Parathyroid adenoma (tissue), 2 donors: ENCODE results near the gene MDGA2.

ENCODE experiments used
- H2AFZ ChIP-seq: fragments of 300-600 bp; sonication (generic); one replicate; pipeline ENCODE4 v1.7.0; 2017; ENCODE audit warnings: antibody characterized with exemption, mild to moderate bottlenecking
- H3K27ac ChIP-seq: fragments of 300-600 bp; sonication (generic); one replicate; pipeline ENCODE4 v1.7.0; 2017
- H3K27me3 ChIP-seq: fragments of 300-600 bp; sonication (generic); one replicate; pipeline ENCODE4 v1.7.0; 2017; ENCODE audit warnings: low read length; ENCODE audit not compliant: control insufficient read depth, insufficient read depth
- H3K36me3 ChIP-seq: fragments of 300-600 bp; sonication (generic); one replicate; pipeline ENCODE4 v1.7.0; 2017; ENCODE audit warnings: low read length; ENCODE audit not compliant: control insufficient read depth, insufficient read depth
- H3K4me1 ChIP-seq: fragments of 300-600 bp; sonication (generic); one replicate; pipeline ENCODE4 v1.7.0; 2017; ENCODE audit warnings: control low read depth
- H3K4me2 ChIP-seq: fragments of 300-600 bp; sonication (generic); one replicate; pipeline ENCODE4 v1.7.0; 2017; ENCODE audit warnings: low read length
- H3K4me3 ChIP-seq: fragments of 300-600 bp; sonication (generic); one replicate; pipeline ENCODE4 v1.7.0; 2017; ENCODE audit warnings: low read depth, low read length
- H3K79me2 ChIP-seq: fragments of 300-600 bp; sonication (generic); one replicate; pipeline ENCODE4 v1.7.0; 2017; ENCODE audit warnings: control low read depth
- H3K9ac ChIP-seq: fragments of 300-600 bp; sonication (generic); one replicate; pipeline ENCODE4 v1.7.0; 2017; ENCODE audit warnings: mild to moderate bottlenecking
- H3K9me3 ChIP-seq: fragments of 300-600 bp; sonication (generic); one replicate; pipeline ENCODE4 v1.7.0; 2017; ENCODE audit warnings: low read length; ENCODE audit not compliant: control insufficient read depth
- CTCF ChIP-seq: fragments of 300-600 bp; sonication (generic); IDR thresholded peaks from one replicate; pipeline ENCODE4 v1.7.0; 2017; ENCODE audit warnings: antibody characterized with exemption, mild to moderate bottlenecking
- donor health status: primary hyperparathyroidism.

The MDGA2 gene

GRCh38 chr14:47366006-47366405, 309.4 kb downstream of the MDGA2 start:
- Histone ChIP-seq H3K4me1 (no peaks in the 10 kb centered on the region), H3K9me3 (no peaks in the 10 kb centered on the region), H3K4me3 (no peak overlapping the region), H2AFZ (no peak overlapping the region), H3K27me3 (no peaks in the 10 kb centered on the region), H3K9ac (no peak overlapping the region), H3K79me2 (no peaks in the 10 kb centered on the region), H3K27ac (no peak overlapping the region), H3K36me3 (no peaks in the 10 kb centered on the region), H3K4me2 (no peak overlapping the region)
- TF ChIP-seq CTCF = no peak

GRCh38 chr14:47365233-47365632, 310.2 kb downstream of the MDGA2 start:
- Histone ChIP-seq H3K4me1 (no peaks in the 10 kb centered on the region), H3K9ac (no peak overlapping the region)

GRCh38 chr14:47353186-47353585, 322.2 kb downstream of the MDGA2 start:
- no peak for TF ChIP-seq CTCF
- no peak overlapping the region for H3K4me2 ChIP-seq
- H3K9ac ChIP-seq = no peak overlapping the region
- no peaks in the 10 kb centered on the region for H3K27me3 ChIP-seq
- no peak overlapping the region for H3K27ac ChIP-seq
- no peaks in the 10 kb centered on the region for H3K36me3 ChIP-seq
- no peaks in the 10 kb centered on the region for H3K4me1 ChIP-seq
- H3K79me2 ChIP-seq = no peaks in the 10 kb centered on the region
- no peak overlapping the region for H2AFZ ChIP-seq
- H3K4me3 ChIP-seq = no peak overlapping the region
- no peaks in the 10 kb centered on the region for H3K9me3 ChIP-seq

More at GRCh38 chr14:47365233-47365632, 310.2 kb downstream of the MDGA2 start:
- no peaks in the 10 kb centered on the region for H3K36me3 ChIP-seq
- no peak overlapping the region for H2AFZ ChIP-seq
- no peaks in the 10 kb centered on the region for H3K9me3 ChIP-seq
- H3K4me2 ChIP-seq = no peak overlapping the region
- no peaks in the 10 kb centered on the region for H3K27me3 ChIP-seq
- no peak overlapping the region for H3K4me3 ChIP-seq
- no peak overlapping the region for H3K27ac ChIP-seq
- H3K79me2 ChIP-seq = no peaks in the 10 kb centered on the region
- no peak for TF ChIP-seq CTCF

- Histone ChIP-seq H3K9me3 (no peaks in the 10 kb centered on the region), H2AFZ (no peak overlapping the region), H3K27me3 (no peaks in the 10 kb centered on the region), H3K27ac (no peak overlapping the region), H3K79me2 (no peaks in the 10 kb centered on the region), H3K9ac (no peak overlapping the region), H3K4me1 (no peaks in the 10 kb centered on the region), H3K36me3 (no peaks in the 10 kb centered on the region), H3K4me2 (no peak overlapping the region), H3K4me3 (no peak overlapping the region)
- no peak for TF ChIP-seq CTCF
Observed at GRCh38 chr14:47346849-47347248, 328.6 kb downstream of the MDGA2 start.

GRCh38 chr14:47345016-47345415, 330.4 kb downstream of the MDGA2 start:
- H3K4me2 ChIP-seq = no peak overlapping the region
- no peaks in the 10 kb centered on the region for H3K36me3 ChIP-seq
- H3K27me3 ChIP-seq = no peaks in the 10 kb centered on the region
- no peaks in the 10 kb centered on the region for H3K9me3 ChIP-seq
- H3K79me2 ChIP-seq = no peaks in the 10 kb centered on the region
- H2AFZ ChIP-seq = no peak overlapping the region
- H3K9ac ChIP-seq = no peak overlapping the region
- H3K27ac ChIP-seq = no peak overlapping the region
- TF ChIP-seq CTCF = no peak
- no peak overlapping the region for H3K4me3 ChIP-seq
- H3K4me1 ChIP-seq = no peaks in the 10 kb centered on the region
